Omental fat pad (tissue), 4 donors: Measurements from ENCODE around the gene NOTCH1. TPM values are rescaled to one million over a fixed set of nuclear protein-coding genes. Genes with fewer than 3 reads are reported as not detected.

Experiments used
- ATAC-seq: fragments of 150-250 bp; one replicate; pipeline ENCODE4 v1.9.1; 2016; ENCODE audit warnings: mild to moderate bottlenecking, moderate library complexity; ENCODE audit not compliant: low FRiP score
- DNase-seq: peaks from one replicate; pipeline ENCODE4 v3.0.0-alpha.2; 2019; ENCODE audit warnings: low spot score
- total RNA-seq, 4 donors: library from RNA; depleted of rRNA; stranded (reverse); fragments of >200 nt; gene quantifications; one replicate each; pipeline ENCODE4 v1.1.0, GENCODE V29; 2016
- TF ChIP-seq, protein P1 (sequence below), 3 donors: fragments of 450-650 bp; IDR thresholded peaks; one replicate each; pipeline ENCODE4 v1.5.1; 2016 to 2017; ENCODE audit warnings: antibody characterized with exemption in 3 of 3, mild to moderate bottlenecking in 3 of 3, moderate library complexity in 2 of 3

The NOTCH1 gene
- total RNA-seq, 4 donors from 2014 or later: 10.4 to 61.8 (median 55.1) TPM

DNA sequence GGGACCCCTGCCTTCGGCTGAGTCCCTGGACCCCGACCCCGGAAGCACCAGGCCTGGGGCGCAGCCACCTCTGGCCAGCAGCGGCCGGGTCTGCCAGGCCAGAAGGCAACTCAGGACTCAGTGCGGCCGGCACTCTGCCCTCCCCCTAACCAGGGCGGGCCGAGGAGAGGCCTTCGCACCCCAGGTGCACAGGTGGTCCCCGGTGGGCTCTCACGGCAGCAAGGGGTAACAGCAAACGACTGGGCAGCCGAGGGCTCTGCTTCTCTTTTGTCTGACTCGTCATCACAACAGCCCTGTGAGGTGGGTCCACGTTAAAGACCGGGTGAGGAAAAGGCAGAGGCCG, 20.7 kb upstream of the NOTCH1 start:
- no peak for ATAC-seq
- no peak for DNase-seq
- TF ChIP-seq, protein P1, sequence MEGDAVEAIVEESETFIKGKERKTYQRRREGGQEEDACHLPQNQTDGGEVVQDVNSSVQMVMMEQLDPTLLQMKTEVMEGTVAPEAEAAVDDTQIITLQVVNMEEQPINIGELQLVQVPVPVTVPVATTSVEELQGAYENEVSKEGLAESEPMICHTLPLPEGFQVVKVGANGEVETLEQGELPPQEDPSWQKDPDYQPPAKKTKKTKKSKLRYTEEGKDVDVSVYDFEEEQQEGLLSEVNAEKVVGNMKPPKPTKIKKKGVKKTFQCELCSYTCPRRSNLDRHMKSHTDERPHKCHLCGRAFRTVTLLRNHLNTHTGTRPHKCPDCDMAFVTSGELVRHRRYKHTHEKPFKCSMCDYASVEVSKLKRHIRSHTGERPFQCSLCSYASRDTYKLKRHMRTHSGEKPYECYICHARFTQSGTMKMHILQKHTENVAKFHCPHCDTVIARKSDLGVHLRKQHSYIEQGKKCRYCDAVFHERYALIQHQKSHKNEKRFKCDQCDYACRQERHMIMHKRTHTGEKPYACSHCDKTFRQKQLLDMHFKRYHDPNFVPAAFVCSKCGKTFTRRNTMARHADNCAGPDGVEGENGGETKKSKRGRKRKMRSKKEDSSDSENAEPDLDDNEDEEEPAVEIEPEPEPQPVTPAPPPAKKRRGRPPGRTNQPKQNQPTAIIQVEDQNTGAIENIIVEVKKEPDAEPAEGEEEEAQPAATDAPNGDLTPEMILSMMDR (IDR thresholded peaks at IDR 0.05): no peak

DNA sequence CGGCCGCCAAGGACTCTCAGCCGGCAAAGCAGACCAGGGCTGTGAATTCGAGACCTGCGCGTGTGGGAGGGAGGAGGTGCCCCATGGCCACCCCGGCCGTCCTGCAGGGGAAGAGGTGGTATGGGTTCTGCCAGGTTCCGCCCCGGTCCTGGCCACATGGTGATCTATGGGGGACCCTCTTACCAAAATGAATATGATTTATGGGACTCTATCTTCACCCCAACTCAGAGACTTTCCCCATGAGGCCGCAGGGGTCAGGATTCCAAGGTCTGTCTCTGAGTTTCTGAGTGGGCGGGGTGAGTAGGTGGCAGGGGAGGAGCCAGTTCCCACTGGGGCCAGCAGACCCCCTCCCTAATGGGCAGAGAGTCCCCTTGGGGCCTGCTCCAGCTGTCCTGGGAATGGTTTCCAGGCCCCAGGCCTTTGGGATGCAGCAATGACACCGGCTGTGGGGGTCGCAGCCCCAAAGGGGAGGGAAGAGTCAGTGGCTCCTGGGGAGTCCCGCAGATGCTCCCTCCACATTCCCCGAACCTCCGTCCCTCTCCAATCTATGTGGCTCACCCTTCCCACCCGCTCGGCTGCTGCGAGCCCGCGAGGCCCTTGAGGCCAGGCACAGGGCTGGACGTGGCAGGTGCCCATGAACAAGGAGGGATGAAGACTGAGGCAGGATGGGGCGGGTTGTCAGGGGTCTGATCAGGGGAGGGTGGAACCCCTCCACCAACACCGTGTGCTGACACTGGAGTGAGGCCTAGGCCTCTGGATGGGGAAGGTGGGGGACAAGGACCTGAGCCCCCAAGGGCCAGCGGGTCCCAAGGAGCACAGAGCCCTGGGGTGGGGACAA, 20.1 kb upstream of the NOTCH1 start:
- TF ChIP-seq, protein P1 (IDR thresholded peaks at IDR 0.05): no peak
- ATAC-seq: no peak

DNA sequence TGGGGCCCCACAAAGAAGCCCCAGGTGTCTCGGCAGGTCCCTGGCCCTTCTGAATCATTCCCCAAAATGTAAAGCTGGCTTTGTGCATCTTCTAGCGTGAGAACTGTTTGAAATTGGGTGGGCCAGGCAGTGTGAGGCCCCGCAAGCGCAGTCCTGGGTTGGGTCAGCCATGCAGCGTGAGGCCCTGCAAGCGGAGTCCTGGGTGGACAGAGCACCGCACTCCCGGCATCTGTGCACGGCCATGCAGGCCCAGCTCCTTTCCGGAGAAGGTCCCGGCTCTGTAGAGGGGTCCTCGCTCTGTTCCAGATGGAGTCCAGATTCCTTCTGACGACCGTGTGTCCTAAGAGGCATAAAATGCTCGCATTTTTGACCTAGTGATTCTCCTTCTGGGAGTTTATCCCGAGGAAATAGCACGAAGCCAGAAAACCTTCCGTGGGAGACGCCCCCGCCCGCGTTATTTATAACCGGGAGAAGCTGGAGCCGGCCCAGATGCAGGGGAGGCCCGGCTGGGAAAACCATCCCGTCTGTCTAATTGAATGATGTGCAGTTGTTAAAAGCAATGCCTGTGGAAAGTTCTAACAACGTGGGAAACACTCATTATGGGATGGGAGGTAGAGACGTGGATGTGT, 19.4 kb upstream of the NOTCH1 start:
- no peak for DNase-seq
- TF ChIP-seq, protein P1 (IDR thresholded peaks at IDR 0.05): no peak
- peak; percentile 24 for ATAC-seq

More for the DNA sequence above, 20.1 kb upstream of the NOTCH1 start:
- DNase-seq: no peak

DNA sequence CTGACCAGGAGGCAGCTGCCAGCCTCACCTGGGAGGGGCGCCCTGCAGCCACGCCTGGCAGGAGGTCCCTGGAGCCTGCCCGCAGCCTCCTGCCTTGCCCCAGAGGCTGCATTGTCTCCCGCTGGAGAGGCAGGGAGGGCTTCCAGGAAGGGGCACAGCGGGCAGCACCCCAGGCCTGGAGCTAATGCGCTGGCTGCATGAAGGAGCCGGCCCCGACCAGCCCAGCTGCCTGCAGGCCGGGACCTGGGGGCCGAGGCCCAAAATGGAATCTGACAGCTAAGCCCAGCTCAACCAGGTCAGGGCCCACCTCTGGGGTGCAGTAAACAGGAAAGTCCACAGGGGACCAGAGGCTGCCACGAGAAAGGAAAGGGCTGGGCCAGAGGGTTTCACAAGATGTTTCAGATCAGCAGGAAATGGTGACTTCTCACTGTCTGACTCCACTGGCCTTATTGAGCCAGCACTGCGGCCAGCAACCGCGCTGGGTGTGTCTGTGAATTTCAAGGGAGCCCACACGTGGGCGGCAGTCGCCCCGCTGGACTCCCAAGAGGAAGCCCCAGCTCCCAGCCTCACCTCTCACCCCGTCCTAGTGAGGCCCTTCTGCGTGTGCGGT, 18.6 kb upstream of the NOTCH1 start:
- TF ChIP-seq, protein P1 (IDR thresholded peaks at IDR 0.05): no peak
- DNase-seq (no peak), ATAC-seq (peak; percentile 60)

DNA sequence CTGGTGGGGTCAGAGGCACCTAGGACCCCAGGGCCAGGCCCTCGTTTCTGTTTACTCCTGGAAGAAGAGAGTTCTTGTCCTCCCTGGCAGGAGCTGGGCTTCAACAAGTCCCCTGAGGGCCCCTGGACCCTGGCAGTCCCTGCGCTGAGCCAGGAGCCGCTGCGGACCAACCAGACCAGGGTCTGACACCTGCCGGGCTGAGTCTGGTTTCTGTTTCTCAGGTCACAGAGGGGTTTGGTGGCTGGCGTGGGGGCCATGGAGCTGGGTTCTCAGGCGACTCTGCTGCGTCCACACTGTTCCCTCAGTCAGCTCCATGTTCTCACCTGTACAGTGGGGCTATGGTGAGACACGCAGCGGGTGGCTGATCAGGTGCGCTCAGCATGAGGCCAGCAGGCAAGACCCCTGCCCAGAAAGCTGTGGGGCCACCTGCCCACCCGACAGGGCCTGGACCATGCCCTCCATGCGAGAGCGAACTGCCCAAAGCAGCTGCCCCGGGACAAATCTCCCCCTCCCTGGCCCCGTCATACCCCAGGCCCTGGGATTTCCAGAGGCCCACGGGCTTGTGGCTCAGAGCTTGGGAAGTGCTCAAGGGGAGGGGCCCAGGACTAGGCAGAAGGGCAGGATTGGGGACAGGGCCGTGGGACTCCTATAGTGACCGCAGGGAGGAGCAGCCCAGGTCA, 17.9 kb upstream of the NOTCH1 start:
- TF ChIP-seq, protein P1 (IDR thresholded peaks at IDR 0.05): no peak
- no peak for DNase-seq
- no peak for ATAC-seq

DNA sequence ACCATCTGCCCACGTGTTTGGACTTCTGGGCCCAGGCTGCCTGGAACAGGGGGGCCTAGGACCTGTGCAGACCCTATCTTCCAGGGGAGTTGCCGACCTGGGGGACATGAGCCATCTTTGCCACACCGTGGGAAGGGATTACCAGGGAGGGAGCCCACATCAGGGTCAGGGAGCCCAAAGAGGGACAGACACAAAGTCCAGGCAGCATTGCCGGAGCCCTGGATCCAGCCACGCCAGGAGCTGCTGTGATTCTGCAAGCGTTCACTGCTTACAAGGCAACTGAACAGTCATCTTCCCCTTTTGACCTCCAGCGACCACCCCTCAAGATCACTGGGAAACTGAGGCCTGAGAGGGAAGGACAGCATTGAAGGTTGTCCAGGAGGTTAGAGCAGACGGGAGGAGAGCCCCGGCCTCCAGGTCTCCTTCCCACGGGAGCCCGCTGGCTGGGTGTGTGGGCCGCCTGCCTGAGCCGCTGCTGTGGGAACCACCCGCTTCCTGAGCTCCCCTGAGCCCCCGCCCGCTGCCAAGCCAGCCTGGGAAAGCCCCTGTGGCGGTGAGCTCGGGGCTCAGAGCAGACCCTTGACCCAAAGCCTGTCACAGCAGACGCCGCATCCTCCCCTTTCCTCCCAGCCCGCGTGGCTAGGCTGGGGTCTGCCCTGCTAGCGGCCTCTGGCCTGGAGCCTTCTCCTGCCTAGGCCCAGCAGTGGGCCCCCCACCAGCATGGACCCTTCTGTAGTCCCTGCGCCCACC, 17.1 kb upstream of the NOTCH1 start:
- ATAC-seq (no peak), DNase-seq (no peak)
- TF ChIP-seq, protein P1 (IDR thresholded peaks at IDR 0.05): no peak
